Activated naive CD4-positive, alpha-beta T cell treated with anti-CD3 and anti-CD28 coated beads, Interleukin-2, amount 10 ng/mL, durations not matched to agents 7 days and 5 days (primary cell): ENCODE data around the gene TEKT4.
A peak's percentile ranks its signal among the peaks of the same experiment; 100 is the strongest.
"Not testable (repeated sequence)": the region's sequence is repeated elsewhere in the genome, so short reads cannot be mapped to it uniquely, and the experiment has no call there.

ENCODE experiments used
- CTCF ChIA-PET: fragments of 350-600 bp; sonication (Branson Sonifier 250); formaldehyde crosslinking; loops from one replicate; lab custom pipeline; 2021; ENCODE audit warnings: antibody characterized with exemption; lab: Charles Lee
- DNase-seq: peaks from one replicate; pipeline ENCODE4 v3.0.0-alpha.2; 2020
- H3K27ac Mint-ChIP-seq: one replicate; pipeline ENCODE4 v1.8.0; 2021; ENCODE audit warnings: mild to moderate bottlenecking, moderate library complexity, mixed read lengths
- H3K27me3 Mint-ChIP-seq: one replicate; pipeline ENCODE4 v1.8.0; 2021; ENCODE audit warnings: mild to moderate bottlenecking, mixed read lengths
- H3K36me3 Mint-ChIP-seq: one replicate; pipeline ENCODE4 v1.8.0; 2021; ENCODE audit warnings: mixed read lengths
- H3K4me1 Mint-ChIP-seq: one replicate; pipeline ENCODE4 v1.8.0; 2021; ENCODE audit warnings: mixed read lengths
- H3K4me3 Mint-ChIP-seq: one replicate; pipeline ENCODE4 v1.8.0; 2021; ENCODE audit warnings: mild to moderate bottlenecking, moderate library complexity, mixed read lengths
- H3K9me3 Mint-ChIP-seq: one replicate; pipeline ENCODE4 v1.8.0; 2021; ENCODE audit warnings: mixed read lengths

The TEKT4 gene

GRCh38 chr2:94871226-94872087 lies at the start of gene TEKT4:
TEKT4 (plus strand) TSS chr2:94871430; CDS start chr2:94871580, 150 bp downstream.
- H3K27me3 Mint-ChIP-seq, result peaks cover 60% of the 10 kb centered on the region
- no peaks in the 10 kb centered on the region for H3K4me1 Mint-ChIP-seq
- no peak for DNase-seq
- H3K27ac Mint-ChIP-seq, result no peak within 1 kb of the TSS
- no peaks in the 10 kb centered on the region for H3K9me3 Mint-ChIP-seq
- no peak within 1 kb of the TSS for H3K4me3 Mint-ChIP-seq
- H3K36me3 Mint-ChIP-seq, result no peaks in the 10 kb centered on the region
- CTCF ChIA-PET, result interaction anchor here (0.6 to 1.7 kb wide), 2 partner anchors 10 to 205 kb away, joined by 3 to 9 read pairs; no protein-coding TSS in a partner anchor

GRCh38 chr2:94839224-94839623 lies 32.0 kb upstream of the TEKT4 start:
- CTCF ChIA-PET, DNase-seq, H3K9me3 Mint-ChIP-seq, H3K4me1 Mint-ChIP-seq, H3K4me3 Mint-ChIP-seq, H3K27me3 Mint-ChIP-seq, H3K36me3 Mint-ChIP-seq, H3K27ac Mint-ChIP-seq: not testable (repeated sequence)

GRCh38 chr2:94856856-94857255 lies 14.4 kb upstream of the TEKT4 start:
- H3K27me3 Mint-ChIP-seq, result peaks cover 47% of the 10 kb centered on the region
- DNase-seq, H3K4me3 Mint-ChIP-seq, CTCF ChIA-PET, H3K27ac Mint-ChIP-seq, H3K9me3 Mint-ChIP-seq, H3K4me1 Mint-ChIP-seq, H3K36me3 Mint-ChIP-seq: not testable (repeated sequence)

GRCh38 chr2:94857367-94858162 lies 13.7 kb upstream of the TEKT4 start:
- DNase-seq, H3K9me3 Mint-ChIP-seq, H3K27ac Mint-ChIP-seq, H3K4me1 Mint-ChIP-seq, H3K36me3 Mint-ChIP-seq, CTCF ChIA-PET: not testable (repeated sequence)
- peak overlapping the region; percentile 63 for H3K4me3 Mint-ChIP-seq
- H3K27me3 Mint-ChIP-seq, result peaks cover 55% of the 10 kb centered on the region

- H3K27ac Mint-ChIP-seq, H3K4me1 Mint-ChIP-seq, H3K36me3 Mint-ChIP-seq, CTCF ChIA-PET, H3K4me3 Mint-ChIP-seq, H3K9me3 Mint-ChIP-seq, DNase-seq: not testable (repeated sequence)
- H3K27me3 Mint-ChIP-seq, result peaks cover 60% of the 10 kb centered on the region
These were observed 12.9 kb upstream of the TEKT4 start for GRCh38 chr2:94858163-94858888.

GRCh38 chr2:94861308-94862152 lies 9.7 kb upstream of the TEKT4 start:
- no peaks in the 10 kb centered on the region for H3K9me3 Mint-ChIP-seq
- CTCF ChIA-PET, result interaction anchor here (0.8 to 2.2 kb wide), 2 partner anchors 10 to 12 kb away, joined by 3 to 9 read pairs; partner anchors contain the start of gene TEKT4

GRCh38 chr2:94862903-94863302 lies 8.3 kb upstream of the TEKT4 start:
- peaks cover 48% of the 10 kb centered on the region for H3K27me3 Mint-ChIP-seq
- H3K27ac Mint-ChIP-seq, H3K9me3 Mint-ChIP-seq, H3K36me3 Mint-ChIP-seq, H3K4me1 Mint-ChIP-seq, CTCF ChIA-PET, H3K4me3 Mint-ChIP-seq, DNase-seq: not testable (repeated sequence)

More at GRCh38 chr2:94861308-94862152, 9.7 kb upstream of the TEKT4 start:
- Mint-ChIP-seq H3K27me3 (peaks cover 60% of the 10 kb centered on the region), H3K4me1 (peaks cover 5% of the 10 kb centered on the region), H3K4me3 (no peak overlapping the region), H3K36me3 (no peaks in the 10 kb centered on the region), H3K27ac (no peak overlapping the region)
- no peak for DNase-seq

GRCh38 chr2:94869131-94869530 lies 2.1 kb upstream of the TEKT4 start:
- no peaks in the 10 kb centered on the region for H3K9me3 Mint-ChIP-seq
- no peak overlapping the region for H3K4me3 Mint-ChIP-seq
- no peaks in the 10 kb centered on the region for H3K4me1 Mint-ChIP-seq
- no peaks in the 10 kb centered on the region for H3K36me3 Mint-ChIP-seq
- no peak for DNase-seq
- H3K27me3 Mint-ChIP-seq, result peaks cover 45% of the 10 kb centered on the region
- no peak overlapping the region for H3K27ac Mint-ChIP-seq
- CTCF ChIA-PET, result no interaction called here

- H3K4me3 Mint-ChIP-seq, result no peak overlapping the region
- H3K9me3 Mint-ChIP-seq, result no peaks in the 10 kb centered on the region
- no peak overlapping the region for H3K27ac Mint-ChIP-seq
- no peaks in the 10 kb centered on the region for H3K4me1 Mint-ChIP-seq
- no peaks in the 10 kb centered on the region for H3K36me3 Mint-ChIP-seq
- peaks cover 49% of the 10 kb centered on the region for H3K27me3 Mint-ChIP-seq
- DNase-seq, result no peak
- CTCF ChIA-PET, result no interaction called here
These were observed 1.4 kb upstream of the TEKT4 start for GRCh38 chr2:94869552-94870439.

- CTCF ChIA-PET, result interaction anchor here (1.7 kb wide), 1 partner anchor 10 kb away, joined by 9 read pairs; no protein-coding TSS in a partner anchor
These were observed 597 bp upstream of the TEKT4 start for GRCh38 chr2:94870440-94871225.

GRCh38 chr2:94872088-94872618 lies 923 bp downstream of the TEKT4 start:
- no peaks in the 10 kb centered on the region for H3K9me3 Mint-ChIP-seq
- no peak overlapping the region for H3K4me3 Mint-ChIP-seq
- CTCF ChIA-PET, result interaction anchor here (0.6 to 1.7 kb wide), 2 partner anchors 11 to 204 kb away, joined by 3 to 9 read pairs; no protein-coding TSS in a partner anchor
- no peaks in the 10 kb centered on the region for H3K4me1 Mint-ChIP-seq
- no peaks in the 10 kb centered on the region for H3K36me3 Mint-ChIP-seq
- H3K27me3 Mint-ChIP-seq, result peaks cover 60% of the 10 kb centered on the region
- H3K27ac Mint-ChIP-seq, result no peak overlapping the region
- DNase-seq, result no peak

More at GRCh38 chr2:94870440-94871225, 597 bp upstream of the TEKT4 start:
- Mint-ChIP-seq H3K4me1 (no peaks in the 10 kb centered on the region), H3K36me3 (no peaks in the 10 kb centered on the region), H3K4me3 (no peak overlapping the region), H3K27me3 (peaks cover 56% of the 10 kb centered on the region), H3K27ac (no peak overlapping the region), H3K9me3 (no peaks in the 10 kb centered on the region)
- DNase-seq, result peak; percentile 54
